Lower leg skin (tissue), 4 donors: ENCODE data around the gene MLC1. TPM values are rescaled to one million over a fixed set of nuclear protein-coding genes. Genes with fewer than 3 reads are reported as not detected.

Source experiments
- DNase-seq, 2 donors: peaks; one replicate each; pipeline ENCODE4 v3.0.0-alpha.2; 2019; ENCODE audit warnings: low spot score in 2 of 2
- H3K4me3 ChIP-seq: fragments of 200-600 bp; sonication (generic); 2 replicates; pipeline ENCODE4 v1.5.1; 2017; ENCODE audit warnings: mild to moderate bottlenecking, low read depth; ENCODE audit not compliant: poor library complexity, severe bottlenecking
- POLR2A ChIP-seq, 2 donors: fragments of 450-650 bp; IDR thresholded peaks; one replicate each; pipeline ENCODE4 v1.6.1; 2016 to 2017; ENCODE audit warnings: antibody characterized with exemption in 2 of 2, mild to moderate bottlenecking in 1 of 2, moderate library complexity in 1 of 2
- WGBS, 2 donors: methylation state at CpG; one replicate each; pipeline ENCODE4 v1.1.5; 2018; 5-methylcytosine and 5-hydroxymethylcytosine counted together
- intact Hi-C: fragments of 100-400 bp; cut with DNase I; formaldehyde crosslinking; loops from one replicate; pipeline ENCODE4 v1.15.0; 2023; ENCODE audit warnings: low total_unique reads
- total RNA-seq, 4 donors: library from RNA; depleted of rRNA; stranded (reverse); fragments of >200 nt; gene quantifications; one replicate each; pipeline ENCODE4 v1.1.0, GENCODE V29; 2016
- TF ChIP-seq, protein P1 (sequence below), 3 donors: fragments of 450-650 bp; IDR thresholded peaks; one replicate each; pipeline ENCODE4 v1.5.1; 2016; ENCODE audit warnings: antibody characterized with exemption in 3 of 3, mild to moderate bottlenecking in 3 of 3, moderate library complexity in 2 of 3

The MLC1 gene
- total RNA-seq, 4 donors from 2014 or later, result 0.15 to 2.1 (median 1.0) TPM

DNA sequence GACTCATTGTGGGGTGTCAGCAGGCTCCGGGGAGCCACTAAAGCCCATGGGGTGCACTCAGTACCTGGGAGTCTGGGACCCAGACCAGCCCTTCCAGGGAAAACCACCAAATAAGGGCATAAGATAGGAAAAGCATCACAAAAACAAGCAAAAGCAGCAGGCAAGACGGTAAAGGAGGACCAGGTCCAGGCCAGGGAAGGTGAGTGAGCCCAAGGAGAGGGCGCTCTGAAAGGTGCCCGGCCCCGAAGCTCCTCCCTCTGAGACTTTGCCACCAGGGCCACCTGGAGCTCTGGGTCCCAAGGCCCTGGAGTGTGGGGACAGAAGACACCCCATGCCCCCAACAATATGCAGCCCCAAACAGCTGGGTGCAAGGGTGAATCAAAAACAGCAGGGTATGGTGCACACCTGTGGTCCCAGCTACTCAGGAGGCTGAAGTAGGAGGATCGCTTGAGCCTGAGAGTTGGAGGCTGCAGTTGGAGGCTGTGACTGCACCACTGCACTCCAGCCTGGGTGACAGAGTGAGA is 67.5 kb downstream of the MLC1 start:
- 78 to 85% methylated on average over 6 of the region's 6 CpGs for WGBS, 2 donors
- H3K4me3 ChIP-seq, result no peak overlapping the region
- TF ChIP-seq, protein P1, sequence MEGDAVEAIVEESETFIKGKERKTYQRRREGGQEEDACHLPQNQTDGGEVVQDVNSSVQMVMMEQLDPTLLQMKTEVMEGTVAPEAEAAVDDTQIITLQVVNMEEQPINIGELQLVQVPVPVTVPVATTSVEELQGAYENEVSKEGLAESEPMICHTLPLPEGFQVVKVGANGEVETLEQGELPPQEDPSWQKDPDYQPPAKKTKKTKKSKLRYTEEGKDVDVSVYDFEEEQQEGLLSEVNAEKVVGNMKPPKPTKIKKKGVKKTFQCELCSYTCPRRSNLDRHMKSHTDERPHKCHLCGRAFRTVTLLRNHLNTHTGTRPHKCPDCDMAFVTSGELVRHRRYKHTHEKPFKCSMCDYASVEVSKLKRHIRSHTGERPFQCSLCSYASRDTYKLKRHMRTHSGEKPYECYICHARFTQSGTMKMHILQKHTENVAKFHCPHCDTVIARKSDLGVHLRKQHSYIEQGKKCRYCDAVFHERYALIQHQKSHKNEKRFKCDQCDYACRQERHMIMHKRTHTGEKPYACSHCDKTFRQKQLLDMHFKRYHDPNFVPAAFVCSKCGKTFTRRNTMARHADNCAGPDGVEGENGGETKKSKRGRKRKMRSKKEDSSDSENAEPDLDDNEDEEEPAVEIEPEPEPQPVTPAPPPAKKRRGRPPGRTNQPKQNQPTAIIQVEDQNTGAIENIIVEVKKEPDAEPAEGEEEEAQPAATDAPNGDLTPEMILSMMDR (IDR thresholded peaks at IDR 0.05), result no peak
- no peak for TF ChIP-seq POLR2A (IDR thresholded peaks at IDR 0.05)
- DNase-seq, result no peak
- intact Hi-C loops, result no loop called here

DNA sequence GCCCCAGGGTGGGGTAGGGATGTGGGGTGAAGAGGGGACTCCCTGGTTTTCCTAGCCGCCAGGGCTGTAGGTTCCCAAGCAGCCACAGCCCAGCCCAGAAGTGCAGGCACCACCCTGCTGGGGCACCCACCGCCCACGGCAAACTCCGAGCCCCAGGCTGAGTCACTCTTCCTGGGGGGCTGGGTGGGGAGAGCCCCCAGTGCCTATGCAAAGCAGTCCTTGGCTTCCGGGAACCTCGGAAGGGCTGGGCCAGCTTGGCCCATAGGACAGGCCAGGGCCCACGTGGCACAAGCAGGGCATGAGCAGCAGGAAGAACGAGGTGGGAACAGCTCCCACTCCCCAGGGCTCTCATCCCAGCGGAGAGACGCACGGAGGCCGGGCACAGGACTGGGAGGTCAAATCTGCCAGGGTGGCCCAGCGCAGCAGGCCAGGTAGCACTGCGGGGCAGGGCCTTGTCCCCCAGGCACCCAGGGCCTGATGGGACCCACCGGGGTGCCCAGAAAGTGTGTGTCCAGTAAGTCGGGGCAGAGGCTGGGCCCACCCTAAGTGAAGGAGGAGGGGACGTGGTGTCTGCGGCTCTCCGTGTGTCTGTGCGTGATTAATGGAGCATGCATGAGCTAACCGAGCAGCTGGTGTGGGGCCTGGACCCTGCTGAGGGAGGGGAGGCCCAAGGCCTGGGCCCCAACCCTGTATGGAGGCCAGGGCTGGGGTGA is 68.1 kb downstream of the MLC1 start:
- H3K4me3 ChIP-seq, result no peak overlapping the region
- DNase-seq, result no peak
- intact Hi-C loops, result no loop called here
- WGBS, 2 donors, result 63 to 69% methylated on average over 17 to 21 of the region's 21 CpGs
- no peak for TF ChIP-seq POLR2A (IDR thresholded peaks at IDR 0.05)

- intact Hi-C loops, result no loop called here
- no peak for DNase-seq
- no peak overlapping the region for H3K4me3 ChIP-seq
- no peak for TF ChIP-seq POLR2A (IDR thresholded peaks at IDR 0.05)
- TF ChIP-seq, protein P1 (IDR thresholded peaks at IDR 0.05), result no peak
- 79 to 80% methylated on average over 9 to 10 of the region's 20 CpGs for WGBS, 2 donors
These were observed 68.8 kb downstream of the MLC1 start for GRCh38 chr22:50016308-50016987.

DNA sequence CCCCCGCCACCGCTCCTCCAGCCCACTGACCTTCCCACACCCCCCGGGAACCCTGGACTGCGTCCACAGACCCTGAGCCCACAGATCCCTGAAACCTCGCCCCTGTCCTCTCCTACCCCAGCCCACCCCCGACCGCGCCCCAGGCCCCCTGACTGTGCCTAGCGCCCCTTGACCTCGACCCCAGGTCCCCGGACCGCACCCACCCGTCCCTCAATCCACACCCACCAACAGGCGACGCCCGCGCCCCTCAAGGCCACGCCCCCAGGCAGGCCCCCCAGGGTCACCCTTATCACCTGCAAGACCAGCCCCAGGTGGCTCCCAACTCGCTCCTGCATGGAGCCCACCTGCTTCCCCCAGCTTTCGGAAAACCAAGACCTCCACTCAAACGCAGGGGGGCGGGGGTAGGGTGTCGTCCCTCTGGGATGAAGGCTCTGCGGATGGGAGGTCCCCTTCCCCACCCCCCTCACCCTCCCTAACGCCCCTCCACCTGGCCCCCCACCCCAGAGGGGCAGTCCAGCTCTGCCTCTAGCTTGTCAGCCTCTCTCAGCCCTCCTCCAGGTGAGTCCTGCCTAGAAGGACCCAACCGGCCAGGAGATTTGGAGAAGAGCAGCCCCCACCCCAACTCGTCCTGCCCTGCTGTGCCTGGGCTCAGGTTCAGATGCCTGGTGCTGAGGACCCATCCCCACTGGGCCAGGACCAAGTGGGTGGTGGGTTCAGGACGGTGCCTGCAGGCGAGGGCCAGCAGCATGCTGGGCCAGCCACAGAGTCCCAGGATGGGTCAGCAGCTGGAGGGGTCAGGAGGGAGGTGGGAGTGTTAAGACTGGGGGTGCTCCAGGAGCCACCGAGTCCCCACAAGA is 69.5 kb downstream of the MLC1 start:
- H3K4me3 ChIP-seq, result no peak overlapping the region
- 39 to 54% methylated on average over 9 to 24 of the region's 30 CpGs for WGBS, 2 donors
- no peak for DNase-seq
- intact Hi-C loops, result no loop called here
- TF ChIP-seq POLR2A (IDR thresholded peaks at IDR 0.05), result no peak
- TF ChIP-seq, protein P1 (IDR thresholded peaks at IDR 0.05), result no peak

- WGBS, 2 donors, result 4 to 5% methylated on average over 33 to 54 of the region's 91 CpGs
- no peak for TF ChIP-seq POLR2A (IDR thresholded peaks at IDR 0.05)
- TF ChIP-seq, protein P1 (IDR thresholded peaks at IDR 0.05), result no peak
- intact Hi-C loops, result no loop called here
- DNase-seq, result no peak
- H3K4me3 ChIP-seq, result no peak overlapping the region
These were observed 70.4 kb downstream of the MLC1 start for GRCh38 chr22:50014655-50015401.
